ENCODE measurements around the gene CNTNAP5. TPM values are rescaled to one million over a fixed set of nuclear protein-coding genes. Genes with fewer than 3 reads are reported as not detected.

The CNTNAP5 gene
- total and polyA plus RNA-seq, 12 donors = 0.04 TPM; not detected in 11

GRCh38 chr2:124035001-124035400, 9.9 kb downstream of the CNTNAP5 start:
- Histone ChIP-seq H3K9me3 (no peaks in the 10 kb centered on the region), H3K27me3 (no peaks in the 10 kb centered on the region), H3K4me1 (no peaks in the 10 kb centered on the region), H3K36me3 (no peaks in the 10 kb centered on the region), H3K4me3 (no peak overlapping the region), H3K27ac (no peak overlapping the region)
- intact Hi-C loops (cut with DNase I) = loop anchor here in 1 of 10 donors (10.0 kb wide), 1 partner anchor 770 kb away; no protein-coding TSS in a partner anchor
- TF ChIP-seq CTCF (IDR thresholded peaks at IDR 0.05) = no peak
- WGBS, 2 donors = 71 to 77% methylated on average over 1 of the region's 1 CpG
- ATAC-seq = no peak
- DNase-seq = no peak

GRCh38 chr2:124039032-124039431, 13.9 kb downstream of the CNTNAP5 start:
- ATAC-seq = no peak
- 41 to 43% methylated on average over 2 of the region's 2 CpGs for WGBS, 2 donors

GRCh38 chr2:124039762-124040291, 14.7 kb downstream of the CNTNAP5 start:
- no peak overlapping the region for H3K4me3 ChIP-seq

More at GRCh38 chr2:124039032-124039431, 13.9 kb downstream of the CNTNAP5 start:
- Histone ChIP-seq H3K4me1 (no peaks in the 10 kb centered on the region), H3K27me3 (no peaks in the 10 kb centered on the region), H3K36me3 (no peaks in the 10 kb centered on the region), H3K9me3 (no peaks in the 10 kb centered on the region), H3K4me3 (no peak overlapping the region), H3K27ac (no peak overlapping the region)
- no peak for DNase-seq
- no peak for TF ChIP-seq CTCF (IDR thresholded peaks at IDR 0.05)
- intact Hi-C loops (cut with DNase I) = loop anchor here in 1 of 10 donors (10.0 kb wide), 1 partner anchor 766 kb away; no protein-coding TSS in a partner anchor

GRCh38 chr2:124045894-124046293, 20.8 kb downstream of the CNTNAP5 start:
- DNase-seq (no peak), ATAC-seq (no peak)
- intact Hi-C loops (cut with DNase I) = no loop called here
- no peaks in the 10 kb centered on the region for H3K27me3 ChIP-seq
- no peak overlapping the region for H3K4me3 ChIP-seq
- no peaks in the 10 kb centered on the region for H3K36me3 ChIP-seq
- H3K4me1 ChIP-seq = no peaks in the 10 kb centered on the region
- WGBS, 2 donors = 78 to 80% methylated on average over 2 of the region's 2 CpGs
- no peaks in the 10 kb centered on the region for H3K9me3 ChIP-seq
- H3K27ac ChIP-seq = no peak overlapping the region
- TF ChIP-seq CTCF (IDR thresholded peaks at IDR 0.05) = no peak

More at GRCh38 chr2:124039762-124040291, 14.7 kb downstream of the CNTNAP5 start:
- ATAC-seq (no peak), DNase-seq (no peak)
- WGBS, 2 donors = 79 to 81% methylated on average over 4 of the region's 4 CpGs
- no peak overlapping the region for H3K27ac ChIP-seq
- no peaks in the 10 kb centered on the region for H3K36me3 ChIP-seq
- TF ChIP-seq CTCF (IDR thresholded peaks at IDR 0.05) = no peak
- no peaks in the 10 kb centered on the region for H3K9me3 ChIP-seq
- H3K27me3 ChIP-seq = no peaks in the 10 kb centered on the region
- H3K4me1 ChIP-seq = no peaks in the 10 kb centered on the region
- intact Hi-C loops (cut with DNase I) = loop anchor here in 1 of 10 donors (10.0 kb wide), 1 partner anchor 765 kb away; no protein-coding TSS in a partner anchor

Data from heart right ventricle (tissue), 16 donors.